ENCODE data around the gene SNAPC4. TPM values are rescaled to one million over a fixed set of nuclear protein-coding genes. Genes with fewer than 3 reads are reported as not detected.

SNAPC4 gene
- total RNA-seq, 1 experiment from 2014 or later, result 7.5 TPM

- H3K4me3 ChIP-seq (ENCODE audit: low read length), result no peak overlapping the region
- no peaks in the 10 kb centered on the region; the same call in 1 of the 2 replicates for H3K36me3 ChIP-seq (ENCODE audit: low read depth, low read length)
- no peaks in the 10 kb centered on the region for H3K79me2 ChIP-seq (ENCODE audit: low read length)
- H3K9ac ChIP-seq (ENCODE audit: low read length), result no peak overlapping the region
- no peaks in the 10 kb centered on the region for H3K9me2 ChIP-seq (replicated peaks; ENCODE audit: low read length)
- ATAC-seq (no peak), DNase-seq (no peak)
- ChIA-PET POLR2A (ENCODE audit: unreplicated experiment) (no interaction called here), CTCF (no interaction called here)
- no peak overlapping the region for H2AFZ ChIP-seq (ENCODE audit: low read length)
- intact Hi-C loops (cut with micrococcal nuclease), result no loop called here
- no peaks in the 10 kb centered on the region for H3F3A ChIP-seq (ENCODE audit: low read length, unreplicated experiment)
- H3K4me1 ChIP-seq (ENCODE audit: insufficient read depth, low read length), result no peaks in the 10 kb centered on the region
- BruUV-seq (replicated peaks), result no TSS peak
- H3K27ac ChIP-seq (ENCODE audit: low read length), result no peak overlapping the region
- no peaks in the 10 kb centered on the region for H3K27me3 ChIP-seq (ENCODE audit: low read length)
- no peaks in the 10 kb centered on the region for H4K20me1 ChIP-seq (ENCODE audit: low read length)
- TF ChIP-seq CTCF (conservative IDR thresholded peaks at IDR 0.05; ENCODE audit: low read depth, low read length), result no peak
- TF ChIP-seq EZH2 (IDR thresholded peaks at IDR 0.05; ENCODE audit: low read length, unreplicated experiment), result no peak
- TF ChIP-seq EZH2phosphoT487 (IDR thresholded peaks at IDR 0.05; ENCODE audit: borderline replicate concordance, low read length), result no peak
- no peak overlapping the region for H3K4me2 ChIP-seq (ENCODE audit: low read length)
- no peaks in the 10 kb centered on the region for H3K9me3 ChIP-seq (ENCODE audit: low read length)
These were observed 21.8 kb upstream of the SNAPC4 start for GRCh38 chr9:136421791-136422190.

GRCh38 chr9:136419092-136419420 is 19.1 kb upstream of the SNAPC4 start:
- Histone ChIP-seq H3K9me3 (ENCODE audit: low read length) (no peaks in the 10 kb centered on the region), H3K36me3 (ENCODE audit: low read depth, low read length) (peaks cover 12% of the 10 kb centered on the region; the same call in 1 of the 2 replicates), H3K79me2 (ENCODE audit: low read length) (no peaks in the 10 kb centered on the region), H3K4me3 (ENCODE audit: low read length) (no peak overlapping the region), H3K27ac (ENCODE audit: low read length) (no peak overlapping the region), H3K9ac (ENCODE audit: low read length) (no peak overlapping the region), H3K9me2 (replicated peaks; ENCODE audit: low read length) (no peaks in the 10 kb centered on the region), H3K4me2 (ENCODE audit: low read length) (no peak overlapping the region), H3K27me3 (ENCODE audit: low read length) (no peaks in the 10 kb centered on the region), H2AFZ (ENCODE audit: low read length) (no peak overlapping the region), H3K4me1 (ENCODE audit: insufficient read depth, low read length) (no peaks in the 10 kb centered on the region), H3F3A (ENCODE audit: low read length, unreplicated experiment) (no peaks in the 10 kb centered on the region), H4K20me1 (ENCODE audit: low read length) (no peaks in the 10 kb centered on the region)
- ATAC-seq, result no peak
- POLR2A ChIA-PET (ENCODE audit: unreplicated experiment), result no interaction called here
- intact Hi-C loops (cut with micrococcal nuclease), result no loop called here
- no TSS peak for BruUV-seq (replicated peaks)
- no peak for DNase-seq
- CTCF ChIA-PET, result no interaction called here
- TF ChIP-seq EZH2 (IDR thresholded peaks at IDR 0.05; ENCODE audit: low read length, unreplicated experiment) (no peak), CTCF (conservative IDR thresholded peaks at IDR 0.05; ENCODE audit: low read depth, low read length) (no peak), EZH2phosphoT487 (IDR thresholded peaks at IDR 0.05; ENCODE audit: borderline replicate concordance, low read length) (no peak)

GRCh38 chr9:136418182-136419091 is 18.5 kb upstream of the SNAPC4 start:
- ChIA-PET POLR2A (ENCODE audit: unreplicated experiment) (no interaction called here), CTCF (no interaction called here)
- H4K20me1 ChIP-seq (ENCODE audit: low read length), result no peaks in the 10 kb centered on the region

More at GRCh38 chr9:136418182-136419091, 18.5 kb upstream of the SNAPC4 start:
- no peak for ATAC-seq
- Histone ChIP-seq H3K4me2 (ENCODE audit: low read length) (no peak overlapping the region), H3K36me3 (ENCODE audit: low read depth, low read length) (peaks cover 18% of the 10 kb centered on the region), H3K4me1 (ENCODE audit: insufficient read depth, low read length) (no peaks in the 10 kb centered on the region), H3F3A (ENCODE audit: low read length, unreplicated experiment) (no peaks in the 10 kb centered on the region), H3K4me3 (ENCODE audit: low read length) (no peak overlapping the region), H3K79me2 (ENCODE audit: low read length) (no peaks in the 10 kb centered on the region), H3K27ac (ENCODE audit: low read length) (no peak overlapping the region), H3K9ac (ENCODE audit: low read length) (no peak overlapping the region), H3K9me2 (replicated peaks; ENCODE audit: low read length) (no peaks in the 10 kb centered on the region), H3K9me3 (ENCODE audit: low read length) (no peaks in the 10 kb centered on the region), H3K27me3 (ENCODE audit: low read length) (no peaks in the 10 kb centered on the region), H2AFZ (ENCODE audit: low read length) (no peak overlapping the region)
- no peak for TF ChIP-seq CTCF (conservative IDR thresholded peaks at IDR 0.05; ENCODE audit: low read depth, low read length)
- no peak for TF ChIP-seq EZH2 (IDR thresholded peaks at IDR 0.05; ENCODE audit: low read length, unreplicated experiment)
- no peak for TF ChIP-seq EZH2phosphoT487 (IDR thresholded peaks at IDR 0.05; ENCODE audit: borderline replicate concordance, low read length)
- DNase-seq, result no peak
- no TSS peak for BruUV-seq (replicated peaks)
- intact Hi-C loops (cut with micrococcal nuclease), result no loop called here
